Adipocyte (in vitro differentiated cells): ENCODE measurements around the gene MKLN1.
"Not testable (repeated sequence)": the region's sequence is repeated elsewhere in the genome, so short reads cannot be mapped to it uniquely, and the experiment has no call there.

Experiments
- DNase-seq: peaks from one replicate; pipeline ENCODE4 v3.0.0-alpha.2; 2015; ENCODE audit warnings: low read depth
- H3K27me3 ChIP-seq: replicated peaks from 2 replicates; pipeline ENCODE4 v1.7.0; 2013; ENCODE audit warnings: mild to moderate bottlenecking, low read length, moderate library complexity; ENCODE audit not compliant: control insufficient read depth, insufficient read depth
- H3K36me3 ChIP-seq: 2 replicates; pipeline ENCODE4 v1.7.0; 2013; ENCODE audit warnings: low read length, mild to moderate bottlenecking, moderate library complexity; ENCODE audit not compliant: control insufficient read depth, insufficient read depth, severe bottlenecking
- H3K4me1 ChIP-seq: 2 replicates; pipeline ENCODE4 v1.7.0; 2013; ENCODE audit warnings: mild to moderate bottlenecking, low read length, moderate library complexity; ENCODE audit not compliant: control insufficient read depth, insufficient read depth
- H3K4me3 ChIP-seq: 2 replicates; pipeline ENCODE4 v1.7.0; 2013; ENCODE audit warnings: mild to moderate bottlenecking, low read length, moderate library complexity
- H3K9ac ChIP-seq: 2 replicates; pipeline ENCODE4 v1.7.0; 2013; ENCODE audit warnings: mild to moderate bottlenecking, low read length, moderate library complexity
- H3K9me3 ChIP-seq: 2 replicates; pipeline ENCODE4 v1.7.0; 2013; ENCODE audit warnings: mild to moderate bottlenecking, low read length, moderate library complexity; ENCODE audit not compliant: control insufficient read depth

The MKLN1 gene

GRCh38 chr7:131443496-131443895 is 115.8 kb downstream of the MKLN1 start:
- no peak overlapping the region for H3K9ac ChIP-seq
- H3K27me3 ChIP-seq = no peaks in the 10 kb centered on the region
- H3K36me3 ChIP-seq = peaks cover 77% of the 10 kb centered on the region
- no peak overlapping the region for H3K4me3 ChIP-seq
- DNase-seq = peak; percentile 67
- H3K9me3 ChIP-seq = peaks cover 10% of the 10 kb centered on the region
- H3K4me1 ChIP-seq = peaks cover 12% of the 10 kb centered on the region

DNA sequence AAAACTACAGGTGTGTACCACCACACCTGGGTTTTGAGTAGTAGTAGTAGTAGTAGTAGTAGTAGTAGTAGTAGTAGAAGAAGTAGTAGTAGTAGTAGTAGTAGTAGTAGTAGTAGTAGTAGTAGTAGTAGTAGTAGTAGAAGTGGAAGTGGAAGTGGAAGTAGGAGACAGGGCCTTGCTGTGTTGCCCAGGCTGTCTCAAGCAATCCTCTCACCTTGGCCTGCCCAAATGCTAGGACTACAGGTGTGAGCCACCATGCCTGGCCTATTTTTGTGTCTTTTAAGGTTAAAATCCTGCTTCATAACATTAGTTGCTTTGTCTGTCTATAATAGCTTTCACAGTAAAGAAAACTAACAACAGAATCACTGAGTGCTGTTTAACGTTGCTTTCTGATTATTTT is 117.0 kb downstream of the MKLN1 start:
- peaks cover 76% of the 10 kb centered on the region for H3K36me3 ChIP-seq
- no peak for DNase-seq

DNA sequence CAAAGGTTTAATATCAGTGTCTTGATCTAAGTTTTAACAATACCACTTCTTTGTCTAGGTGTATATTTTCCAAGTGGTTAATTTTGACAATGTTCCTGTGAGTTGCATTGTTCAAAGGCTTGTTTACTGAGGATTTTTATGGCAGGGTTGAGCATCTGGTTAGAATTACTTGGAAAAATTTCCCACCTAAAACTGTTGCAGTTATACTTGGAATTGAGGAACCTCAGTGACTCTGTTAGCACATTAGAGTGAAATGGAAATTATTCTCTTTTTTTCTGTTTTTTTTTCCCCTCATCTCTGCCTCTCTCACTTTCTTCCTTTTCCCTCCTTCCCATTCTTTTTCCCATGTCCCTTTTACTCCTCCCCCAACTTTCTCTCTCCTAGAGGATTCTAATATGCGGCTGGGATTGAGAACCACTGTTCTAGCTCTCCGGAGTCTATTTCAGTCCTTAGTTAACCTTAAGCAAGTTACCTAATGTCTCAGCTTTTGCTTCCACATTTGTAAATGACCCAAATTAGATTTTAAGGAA is 121.8 kb downstream of the MKLN1 start:
- Histone ChIP-seq H3K27me3 (no peaks in the 10 kb centered on the region), H3K4me3 (no peak overlapping the region), H3K36me3 (peaks cover 73% of the 10 kb centered on the region), H3K9ac (no peak overlapping the region), H3K9me3 (no peaks in the 10 kb centered on the region), H3K4me1 (no peaks in the 10 kb centered on the region)
- DNase-seq = no peak

More for the DNA sequence above, 117.0 kb downstream of the MKLN1 start:
- H3K4me3 ChIP-seq = no peak overlapping the region
- peaks cover 12% of the 10 kb centered on the region for H3K4me1 ChIP-seq
- no peaks in the 10 kb centered on the region for H3K27me3 ChIP-seq
- peaks cover 10% of the 10 kb centered on the region for H3K9me3 ChIP-seq
- H3K9ac ChIP-seq = no peak overlapping the region

DNA sequence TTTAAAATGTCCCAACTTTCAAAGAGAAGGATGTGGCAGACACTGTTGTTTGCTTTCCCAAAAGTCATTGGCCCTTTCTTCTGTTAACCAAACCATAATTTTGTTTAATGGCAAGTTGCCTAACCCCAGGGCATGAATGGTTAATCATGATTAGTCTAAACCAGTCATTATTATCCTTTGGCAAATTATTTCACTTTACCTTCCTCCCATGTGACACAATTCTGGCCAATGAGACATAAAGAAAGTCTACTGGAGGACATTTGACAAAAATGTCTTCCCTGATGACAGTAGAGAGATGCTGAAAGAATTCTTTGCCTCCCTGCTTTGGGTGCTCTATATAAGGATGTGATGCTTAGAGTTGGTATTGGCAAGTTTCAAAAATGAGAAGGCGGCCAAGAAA is 126.8 kb downstream of the MKLN1 start:
- Histone ChIP-seq H3K27me3 (no peaks in the 10 kb centered on the region), H3K9ac (no peak overlapping the region), H3K9me3 (no peaks in the 10 kb centered on the region), H3K36me3 (peaks cover 55% of the 10 kb centered on the region), H3K4me1 (no peaks in the 10 kb centered on the region), H3K4me3 (no peak overlapping the region)
- DNase-seq = no peak

DNA sequence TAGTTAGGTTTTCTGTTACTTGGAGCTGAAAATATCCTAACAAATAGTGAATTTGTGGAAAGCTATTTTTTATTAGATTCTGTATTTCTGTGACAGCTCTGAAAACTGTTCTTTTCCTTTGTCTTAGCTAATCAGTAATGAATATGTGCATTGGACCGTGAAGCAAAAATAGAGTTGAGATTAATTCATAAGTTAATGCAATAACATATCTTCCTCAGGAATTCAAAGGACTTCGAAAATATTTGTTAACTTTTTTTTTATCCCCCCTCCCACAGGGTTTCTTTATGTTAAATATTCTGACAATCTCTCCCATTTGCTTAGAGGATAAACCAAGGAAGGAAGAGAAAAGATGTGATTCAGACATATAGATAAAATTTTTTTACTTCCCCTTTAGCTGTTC is 127.3 kb downstream of the MKLN1 start:
- Histone ChIP-seq H3K4me1 (no peaks in the 10 kb centered on the region), H3K9me3 (no peaks in the 10 kb centered on the region), H3K4me3 (no peak overlapping the region), H3K27me3 (no peaks in the 10 kb centered on the region), H3K36me3 (peaks cover 54% of the 10 kb centered on the region), H3K9ac (no peak overlapping the region)
- no peak for DNase-seq

- no peak overlapping the region for H3K9ac ChIP-seq
- H3K9me3 ChIP-seq = no peaks in the 10 kb centered on the region
- no peaks in the 10 kb centered on the region for H3K27me3 ChIP-seq
- no peak for DNase-seq
- no peak overlapping the region for H3K4me3 ChIP-seq
- peaks cover 51% of the 10 kb centered on the region for H3K36me3 ChIP-seq
- no peaks in the 10 kb centered on the region for H3K4me1 ChIP-seq
These were observed 127.9 kb downstream of the MKLN1 start for GRCh38 chr7:131455546-131455945.

DNA sequence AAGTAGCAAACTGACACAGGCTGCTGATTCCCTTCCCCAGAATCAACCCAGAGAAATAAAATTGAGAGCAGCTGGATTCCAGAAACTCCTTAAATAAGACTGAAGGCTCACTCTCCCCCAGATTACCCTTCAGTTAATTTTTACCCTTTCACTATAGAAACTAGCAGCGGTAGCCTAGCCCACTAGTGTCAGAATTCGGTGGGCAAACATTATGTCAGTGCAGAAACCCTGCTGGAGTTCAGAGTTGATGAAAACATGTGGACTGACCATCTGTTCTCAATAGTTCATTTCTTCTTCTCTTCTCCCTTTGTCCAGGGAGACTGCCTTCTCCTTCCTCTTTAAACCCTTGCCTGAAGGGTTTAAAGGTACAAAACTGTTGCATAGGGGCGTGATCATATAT is 128.7 kb downstream of the MKLN1 start:
- Histone ChIP-seq H3K4me1 (no peaks in the 10 kb centered on the region), H3K9me3 (no peaks in the 10 kb centered on the region), H3K36me3 (peaks cover 52% of the 10 kb centered on the region), H3K27me3 (no peaks in the 10 kb centered on the region), H3K4me3 (no peak overlapping the region), H3K9ac (no peak overlapping the region)
- no peak for DNase-seq

- Histone ChIP-seq H3K4me1 (no peaks in the 10 kb centered on the region), H3K9me3 (no peaks in the 10 kb centered on the region), H3K4me3 (no peak overlapping the region), H3K9ac (no peak overlapping the region), H3K27me3 (no peaks in the 10 kb centered on the region), H3K36me3 (peaks cover 63% of the 10 kb centered on the region)
- no peak for DNase-seq
These were observed 131.6 kb downstream of the MKLN1 start for GRCh38 chr7:131459256-131459655.

DNA sequence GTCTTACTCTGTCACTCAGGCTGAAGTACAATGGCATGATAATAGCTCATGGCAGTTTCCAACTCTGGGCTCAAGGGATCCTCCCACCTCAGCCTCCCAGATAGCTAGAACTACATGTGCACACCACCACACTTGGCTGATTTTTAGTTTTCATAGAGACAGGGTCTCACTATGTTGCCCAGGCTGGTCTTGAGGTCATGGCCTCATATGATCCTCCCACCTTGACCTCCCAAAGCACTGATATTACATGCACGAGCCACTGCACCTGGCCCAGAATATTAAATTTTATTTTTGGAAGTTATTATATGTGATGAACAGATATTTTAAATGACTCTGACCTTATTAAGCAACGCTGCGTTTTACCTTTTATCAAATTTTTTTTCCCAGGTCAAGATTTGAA is 134.4 kb downstream of the MKLN1 start:
- no peaks in the 10 kb centered on the region for H3K9me3 ChIP-seq
- no peak overlapping the region for H3K9ac ChIP-seq
- H3K4me1 ChIP-seq = no peaks in the 10 kb centered on the region
- no peaks in the 10 kb centered on the region for H3K27me3 ChIP-seq
- DNase-seq = no peak
- no peak overlapping the region for H3K4me3 ChIP-seq
- H3K36me3 ChIP-seq = peaks cover 82% of the 10 kb centered on the region

GRCh38 chr7:131462715-131463114 is 135.0 kb downstream of the MKLN1 start:
- DNase-seq, H3K4me1 ChIP-seq, H3K4me3 ChIP-seq, H3K27me3 ChIP-seq, H3K9ac ChIP-seq, H3K9me3 ChIP-seq: not testable (repeated sequence)
- peaks cover 82% of the 10 kb centered on the region for H3K36me3 ChIP-seq

GRCh38 chr7:131466735-131467365 is 139.2 kb downstream of the MKLN1 start:
- no peak for DNase-seq
- Histone ChIP-seq H3K36me3 (peaks cover 95% of the 10 kb centered on the region), H3K4me1 (peaks cover 5% of the 10 kb centered on the region), H3K9ac (no peak overlapping the region), H3K27me3 (no peaks in the 10 kb centered on the region), H3K9me3 (no peaks in the 10 kb centered on the region), H3K4me3 (no peak overlapping the region)

GRCh38 chr7:131467788-131468187 is 140.1 kb downstream of the MKLN1 start:
- no peak overlapping the region for H3K9ac ChIP-seq
- peaks cover 90% of the 10 kb centered on the region for H3K36me3 ChIP-seq
- peaks cover 10% of the 10 kb centered on the region for H3K4me1 ChIP-seq
- H3K4me3 ChIP-seq = no peak overlapping the region
- H3K27me3 ChIP-seq = no peaks in the 10 kb centered on the region
- DNase-seq = no peak
- H3K9me3 ChIP-seq = no peaks in the 10 kb centered on the region
